Ovary (tissue), 9 donors: ENCODE data around the gene KCND1. TPM values are rescaled to one million over a fixed set of nuclear protein-coding genes. Genes with fewer than 3 reads are reported as not detected.

Experiments used
- DNase-seq, 5 donors: peaks; one replicate each; pipeline ENCODE4 v3.0.0-alpha.2; 2019 to 2020
- H3K27ac ChIP-seq, 2 donors: fragments of 200-600 bp; one replicate each; pipeline versions ENCODE4 v1.5.1 to v1.8.0; 2019 to 2022
- H3K27me3 ChIP-seq: fragments of 200-600 bp; one replicate; pipeline ENCODE4 v1.8.0; 2022
- H3K36me3 ChIP-seq: fragments of 200-600 bp; sonication (generic); one replicate; pipeline ENCODE4 v1.5.1; 2019
- H3K4me1 ChIP-seq: one replicate; pipeline ENCODE4 v1.8.1; 2013; ENCODE audit warnings: mild to moderate bottlenecking, moderate library complexity; ENCODE audit not compliant: insufficient read depth
- H3K4me3 ChIP-seq: fragments of 200-600 bp; sonication (generic); one replicate; pipeline ENCODE4 v1.5.1; 2017
- H3K9me3 ChIP-seq, 2 donors: fragments of 200-600 bp in 1 of 2; sonication (generic) in 1 of 2; one replicate each; pipeline versions ENCODE4 v1.5.1 to v1.8.1; 2013 to 2019; ENCODE audit warnings: mild to moderate bottlenecking in 1 of 2, moderate library complexity in 1 of 2
- CTCF ChIP-seq, 3 donors: fragments of 450-650 bp in 2 of 3; fragments of 200-600 bp in 1 of 3; IDR thresholded peaks; one replicate each; pipeline versions ENCODE4 v1.5.1 to v1.8.0; 2016 to 2022; ENCODE audit warnings: antibody characterized with exemption in 3 of 3, mild to moderate bottlenecking in 1 of 3
- EP300 ChIP-seq: sonication (generic); formaldehyde crosslinking; IDR thresholded peaks from one replicate; pipeline ENCODE4 v1.6.1; 2017; ENCODE audit warnings: antibody characterized with exemption
- POLR2A ChIP-seq: fragments of 450-650 bp; IDR thresholded peaks from one replicate; pipeline ENCODE4 v1.6.1; 2017; ENCODE audit warnings: antibody characterized with exemption, mild to moderate bottlenecking, moderate library complexity
- WGBS, 3 donors: extraction: QIAGEN DNeasy Blood & Tissue Kit in 1 of 3; methylation state at CpG; one replicate each; pipeline versions ENCODE4 v1.1.5 to v1.1.7; 2013 to 2017; 5-methylcytosine and 5-hydroxymethylcytosine counted together
- intact Hi-C, 4 donors: fragments of 100-400 bp; cut with DNase I; formaldehyde crosslinking; loops; one replicate each; pipeline versions ENCODE4 v1.11.0 to v1.15.1; 2022 to 2023
- polyA plus RNA-seq, 2 donors: library from polyadenylated mRNA; stranded (reverse); fragments of 200-250 nt in 1 of 2; fragments of 350-450 nt in 1 of 2; fragmentation: Illumina TruSeq in 1 of 2; extraction: RNeasy Lipid Tissue Mini Kit (QIAGEN cat#74804) in 1 of 2; gene quantifications; one replicate each; pipeline ENCODE4 v1.2.3, GENCODE V29; 2013 to 2014
- total RNA-seq, 7 donors: library from RNA; depleted of rRNA in 2 of 7; stranded (reverse); fragments of >200 nt in 2 of 7; fragmentation: NEBNext Ultra II Directional in 3 of 7; extraction: Animal tissue kit (Norgen Biotek cat#: 25700) in 3 of 7; gene quantifications; one replicate each; pipeline versions ENCODE4 v1.1.0 to v1.2.4, GENCODE V29; 2016 to 2023
- donor health status: DM: no; HTN: no; CAD: no; lungs with moderate emphysema.
- donor health status: DM: no; HTN: no; CAD: no.
- donor health status: Bipolar disorder and iron deficiency.
- donor health status: DM: yes; HTN: yes; CAD: no.
- donor health status: DM: no; HTN: no; CAD: no.
- donor health status: DM: yes; HTN: yes; CAD: no.

Gene KCND1
- total and polyA plus RNA-seq, 9 donors = 0.76 to 4.6 (median 2.0) TPM

- Histone ChIP-seq H3K9me3 (no peaks in the 10 kb centered on the region), H3K27me3 (no peaks in the 10 kb centered on the region), H3K27ac (no peak overlapping the region), H3K4me1 (no peaks in the 10 kb centered on the region), H3K4me3 (no peak overlapping the region), H3K36me3 (no peaks in the 10 kb centered on the region)
- TF ChIP-seq EP300 (no peak), POLR2A (no peak), CTCF (IDR thresholded peaks at IDR 0.05) (no peak)
- intact Hi-C loops = no loop called here
- WGBS, 3 donors = 74 to 75% (median 75%) methylated on average over 3 of the region's 3 CpGs
- no peak for DNase-seq
These were observed 2.4 kb upstream of the KCND1 start for GRCh38 chrX:48974033-48974432.

GRCh38 chrX:48972220-48973164, 848 bp upstream of the KCND1 start:
- H3K4me1 ChIP-seq = no peaks in the 10 kb centered on the region
- TF ChIP-seq CTCF (IDR thresholded peaks at IDR 0.05) (no peak), EP300 (no peak), POLR2A (no peak)
- peak in 2 of 5 donors; percentile 30 to 45 for DNase-seq
- no peaks in the 10 kb centered on the region for H3K36me3 ChIP-seq
- no peak overlapping the region for H3K27ac ChIP-seq
- peak overlapping the region; percentile 28 for H3K4me3 ChIP-seq
- no peaks in the 10 kb centered on the region for H3K27me3 ChIP-seq
- intact Hi-C loops = no loop called here
- 34 to 40% (median 38%) methylated on average over 13 of the region's 13 CpGs for WGBS, 3 donors
- H3K9me3 ChIP-seq = no peaks in the 10 kb centered on the region

DNA sequence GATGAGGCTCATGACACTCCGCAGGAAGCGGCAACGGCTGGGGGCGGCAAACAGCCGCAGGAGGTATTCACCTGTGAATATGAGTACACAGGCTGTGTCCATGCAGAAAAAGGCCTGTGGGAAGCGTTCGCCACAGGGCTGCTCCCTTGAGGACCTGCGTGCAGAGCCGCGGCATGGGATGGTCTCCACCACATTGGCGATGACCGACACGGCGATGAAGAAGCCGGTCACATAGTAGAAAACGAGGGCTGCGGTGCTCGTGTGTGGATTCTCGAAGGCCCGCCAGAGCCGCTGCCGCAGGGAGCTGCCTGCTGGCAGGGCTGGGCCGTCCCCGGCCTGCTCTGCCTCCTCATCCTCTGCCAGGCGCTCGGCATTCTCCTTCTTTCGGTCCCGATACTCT, 2.2 kb downstream of the KCND1 start:
- intact Hi-C loops = no loop called here
- DNase-seq = no peak
- WGBS, 3 donors = 89 to 91% (median 90%) methylated on average over 28 of the region's 28 CpGs
- H3K4me1 ChIP-seq = no peaks in the 10 kb centered on the region
- TF ChIP-seq CTCF (IDR thresholded peaks at IDR 0.05) (no peak), POLR2A (no peak), EP300 (no peak)
- H3K36me3 ChIP-seq = no peaks in the 10 kb centered on the region
- no peaks in the 10 kb centered on the region for H3K27me3 ChIP-seq
- no peak overlapping the region for H3K27ac ChIP-seq
- no peak overlapping the region for H3K4me3 ChIP-seq
- H3K9me3 ChIP-seq = no peaks in the 10 kb centered on the region

DNA sequence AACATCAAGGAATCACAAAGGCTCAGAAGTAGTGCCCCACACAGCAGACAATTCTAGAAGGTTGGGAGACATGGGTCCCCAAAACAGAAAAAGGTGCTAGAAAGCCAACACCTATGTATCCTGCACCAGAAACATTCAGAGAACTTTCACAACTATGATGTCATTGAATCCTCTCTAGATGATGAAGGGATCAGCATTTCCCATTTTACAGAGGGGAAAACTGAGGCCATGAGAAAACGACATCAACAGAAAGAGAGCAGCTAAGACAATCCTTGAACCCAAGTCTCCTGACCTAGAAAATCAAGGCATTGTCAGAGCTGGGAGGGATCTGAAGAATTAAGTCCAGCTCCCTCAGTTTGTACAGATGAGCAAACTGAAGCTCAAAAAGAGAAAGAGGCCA, 3.3 kb downstream of the KCND1 start:
- H3K4me1 ChIP-seq = no peaks in the 10 kb centered on the region
- no peak overlapping the region for H3K4me3 ChIP-seq
- H3K27me3 ChIP-seq = no peaks in the 10 kb centered on the region
- no peak overlapping the region for H3K27ac ChIP-seq
- intact Hi-C loops = no loop called here
- WGBS, 3 donors = 41 to 64% (median 62%) methylated on average over 1 of the region's 1 CpG
- TF ChIP-seq EP300 = no peak
- no peak for TF ChIP-seq CTCF (IDR thresholded peaks at IDR 0.05)
- no peak for TF ChIP-seq POLR2A
- H3K36me3 ChIP-seq = no peaks in the 10 kb centered on the region
- DNase-seq = no peak
- no peaks in the 10 kb centered on the region for H3K9me3 ChIP-seq
